ENCODE results near the gene BAZ2B.

BAZ2B gene

GRCh38 chr2:159375241-159375640, 241.1 kb downstream of the BAZ2B start:
- H4K8ac ChIP-seq (ENCODE audit: low read depth, low read length), result no peak overlapping the region
- no peak overlapping the region for H2AK5ac ChIP-seq (ENCODE audit: low read length)
- H3K4me1 ChIP-seq (ENCODE audit: control insufficient read depth in 1 of 2, insufficient read depth in 2 of 2, low read length in 2 of 2), result no peaks in the 10 kb centered on the region
- H3K27me3 ChIP-seq (ENCODE audit: insufficient read depth, low read length), result no peaks in the 10 kb centered on the region
- no peak overlapping the region for H3K27ac ChIP-seq (ENCODE audit: low read depth, low read length)
- H3K18ac ChIP-seq (ENCODE audit: low read length), result no peak overlapping the region
- H3K23ac ChIP-seq (ENCODE audit: low read length), result no peak overlapping the region
- H3K79me2 ChIP-seq (ENCODE audit: control insufficient read depth, insufficient read depth, low read length, poor library complexity), result no peaks in the 10 kb centered on the region
- H3K36me3 ChIP-seq (ENCODE audit: control insufficient read depth in 1 of 2, insufficient read depth in 2 of 2, low read length in 2 of 2), result peaks cover 9 to 11% of the 10 kb centered on the region in 2 experiments
- H3K9ac ChIP-seq (ENCODE audit: low read length), result no peak overlapping the region
- no peak for DNase-seq
- H3K14ac ChIP-seq (ENCODE audit: low read length), result no peak overlapping the region
- H2BK120ac ChIP-seq (ENCODE audit: insufficient read depth, low read length, poor library complexity), result no peak overlapping the region
- H2BK5ac ChIP-seq (ENCODE audit: low read depth, low read length, poor library complexity), result no peak overlapping the region
- no peaks in the 10 kb centered on the region for H3K79me1 ChIP-seq (ENCODE audit: low read length)
- H3K4me3 ChIP-seq (ENCODE audit: low read depth, low read length), result no peak overlapping the region
- no peak overlapping the region for H2AFZ ChIP-seq (ENCODE audit: insufficient read depth, low read length, poor library complexity)
- no peak overlapping the region for H3K4ac ChIP-seq (ENCODE audit: low read depth, low read length)
- no peak overlapping the region for H3K4me2 ChIP-seq (ENCODE audit: low read length)
- H4K12ac ChIP-seq (ENCODE audit: low read depth, low read length), result no peak overlapping the region
- H3K9me3 ChIP-seq (ENCODE audit: insufficient read depth, low read depth, low read length), result no peaks in the 10 kb centered on the region
- no peak overlapping the region for H2BK12ac ChIP-seq (ENCODE audit: low read length)
- no peak overlapping the region for H4K91ac ChIP-seq (ENCODE audit: low read depth, low read length)

DNA sequence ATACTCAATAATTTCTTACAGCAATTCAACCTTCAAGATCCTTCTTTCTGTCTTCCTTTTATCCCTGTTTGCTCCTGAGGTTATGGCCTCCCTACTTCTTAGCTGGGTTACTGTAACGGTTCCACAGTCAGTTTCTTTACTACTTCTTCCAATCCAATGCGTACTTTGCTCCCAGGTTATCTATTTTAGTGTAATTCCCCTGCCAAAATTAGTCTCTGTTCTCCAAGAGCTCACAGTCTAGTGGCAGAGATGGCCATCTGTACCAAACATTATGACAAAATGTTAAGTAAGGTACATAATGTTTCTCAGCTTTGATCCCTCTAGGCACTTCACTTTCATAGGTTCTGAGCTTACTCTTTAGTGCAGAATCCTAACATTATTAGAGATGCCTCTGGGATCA, 244.8 kb downstream of the BAZ2B start:
- no peak overlapping the region for H2BK12ac ChIP-seq (ENCODE audit: low read length)
- H2AK5ac ChIP-seq (ENCODE audit: low read length), result no peak overlapping the region
- H3K9ac ChIP-seq (ENCODE audit: low read length), result no peak overlapping the region
- H4K12ac ChIP-seq (ENCODE audit: low read depth, low read length), result no peak overlapping the region
- H4K91ac ChIP-seq (ENCODE audit: low read depth, low read length), result no peak overlapping the region
- no CpG with 5 or more reads among the region's 2 CpGs for WGBS (ENCODE audit: extremely low coverage, insufficient coverage, insufficient read length)
- no peak overlapping the region for H3K27ac ChIP-seq (ENCODE audit: low read depth, low read length)
- no peaks in the 10 kb centered on the region for H3K27me3 ChIP-seq (ENCODE audit: insufficient read depth, low read length)
- H3K4me3 ChIP-seq (ENCODE audit: low read depth, low read length), result no peak overlapping the region
- H3K79me1 ChIP-seq (ENCODE audit: low read length), result no peaks in the 10 kb centered on the region
- no peaks in the 10 kb centered on the region for H3K79me2 ChIP-seq (ENCODE audit: control insufficient read depth, insufficient read depth, low read length, poor library complexity)
- H3K9me3 ChIP-seq (ENCODE audit: insufficient read depth, low read depth, low read length), result no peaks in the 10 kb centered on the region
- no peak overlapping the region for H3K14ac ChIP-seq (ENCODE audit: low read length)
- no peak overlapping the region for H3K18ac ChIP-seq (ENCODE audit: low read length)
- no peak overlapping the region for H3K4me2 ChIP-seq (ENCODE audit: low read length)
- DNase-seq, result no peak
- no peak overlapping the region for H2BK5ac ChIP-seq (ENCODE audit: low read depth, low read length, poor library complexity)
- no peak overlapping the region for H3K4ac ChIP-seq (ENCODE audit: low read depth, low read length)
- no peak overlapping the region for H3K23ac ChIP-seq (ENCODE audit: low read length)
- no peak overlapping the region for H2AFZ ChIP-seq (ENCODE audit: insufficient read depth, low read length, poor library complexity)
- H2BK120ac ChIP-seq (ENCODE audit: insufficient read depth, low read length, poor library complexity), result no peak overlapping the region
- H4K8ac ChIP-seq (ENCODE audit: low read depth, low read length), result no peak overlapping the region
- no peaks in the 10 kb centered on the region for H3K4me1 ChIP-seq (ENCODE audit: control insufficient read depth in 1 of 2, insufficient read depth in 2 of 2, low read length in 2 of 2)
- H3K36me3 ChIP-seq (ENCODE audit: control insufficient read depth in 1 of 2, insufficient read depth in 2 of 2, low read length in 2 of 2), result peaks cover 12 to 13% of the 10 kb centered on the region in 2 experiments

DNA sequence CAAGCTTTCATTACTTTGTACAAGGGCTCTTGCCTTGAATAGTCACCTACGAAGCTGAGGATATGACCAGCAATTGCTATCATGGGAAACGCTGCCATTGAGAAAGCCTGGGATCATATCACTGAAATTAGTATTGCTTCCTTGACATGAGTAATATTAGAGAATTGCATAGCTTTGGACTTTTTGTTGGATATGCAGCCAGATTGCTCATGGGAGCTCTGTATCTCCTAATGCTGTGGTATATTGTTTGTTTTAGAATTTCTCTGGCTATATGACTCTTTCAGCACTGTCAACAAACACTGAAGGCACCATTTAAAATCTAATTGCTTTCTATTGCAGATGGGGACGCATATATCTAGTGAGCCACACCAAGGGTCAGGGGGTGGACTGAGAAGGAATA, 249.8 kb downstream of the BAZ2B start:
- DNase-seq, result no peak
- no peak overlapping the region for H3K14ac ChIP-seq (ENCODE audit: low read length)
- no peak overlapping the region for H4K8ac ChIP-seq (ENCODE audit: low read depth, low read length)

GRCh38 chr2:159362816-159363251, 253.5 kb downstream of the BAZ2B start:
- Histone ChIP-seq H2AFZ (ENCODE audit: insufficient read depth, low read length, poor library complexity) (no peak overlapping the region), H4K8ac (ENCODE audit: low read depth, low read length) (no peak overlapping the region), H3K4ac (ENCODE audit: low read depth, low read length) (no peak overlapping the region), H4K12ac (ENCODE audit: low read depth, low read length) (no peak overlapping the region), H3K79me2 (ENCODE audit: control insufficient read depth, insufficient read depth, low read length, poor library complexity) (no peaks in the 10 kb centered on the region), H2AK5ac (ENCODE audit: low read length) (no peak overlapping the region), H3K9me3 (ENCODE audit: insufficient read depth, low read depth, low read length) (no peaks in the 10 kb centered on the region), H3K79me1 (ENCODE audit: low read length) (no peaks in the 10 kb centered on the region), H3K27me3 (ENCODE audit: insufficient read depth, low read length) (no peaks in the 10 kb centered on the region), H3K27ac (ENCODE audit: low read depth, low read length) (no peak overlapping the region), H3K23ac (ENCODE audit: low read length) (no peak overlapping the region), H3K14ac (ENCODE audit: low read length) (no peak overlapping the region), H4K91ac (ENCODE audit: low read depth, low read length) (no peak overlapping the region), H3K4me3 (ENCODE audit: low read depth, low read length) (no peak overlapping the region), H2BK5ac (ENCODE audit: low read depth, low read length, poor library complexity) (no peak overlapping the region), H2BK120ac (ENCODE audit: insufficient read depth, low read length, poor library complexity) (no peak overlapping the region), H2BK12ac (ENCODE audit: low read length) (no peak overlapping the region), H3K9ac (ENCODE audit: low read length) (no peak overlapping the region), H3K4me1 (ENCODE audit: control insufficient read depth in 1 of 2, insufficient read depth in 2 of 2, low read length in 2 of 2) (no peaks in the 10 kb centered on the region), H3K4me2 (ENCODE audit: low read length) (no peak overlapping the region), H3K18ac (ENCODE audit: low read length) (no peak overlapping the region), H3K36me3 (ENCODE audit: control insufficient read depth in 1 of 2, insufficient read depth in 2 of 2, low read length in 2 of 2) (peaks cover 2 to 25% of the 10 kb centered on the region in 2 experiments)
- peak; percentile 14 to 19 for DNase-seq
- no CpG with 5 or more reads among the region's 2 CpGs for WGBS (ENCODE audit: extremely low coverage, insufficient coverage, insufficient read length)

More for the DNA sequence above, 249.8 kb downstream of the BAZ2B start:
- Histone ChIP-seq H3K4me2 (ENCODE audit: low read length) (no peak overlapping the region), H2AK5ac (ENCODE audit: low read length) (no peak overlapping the region), H2AFZ (ENCODE audit: insufficient read depth, low read length, poor library complexity) (no peak overlapping the region), H3K79me2 (ENCODE audit: control insufficient read depth, insufficient read depth, low read length, poor library complexity) (no peaks in the 10 kb centered on the region), H3K23ac (ENCODE audit: low read length) (no peak overlapping the region), H2BK12ac (ENCODE audit: low read length) (no peak overlapping the region), H3K4me3 (ENCODE audit: low read depth, low read length) (no peak overlapping the region), H3K79me1 (ENCODE audit: low read length) (no peaks in the 10 kb centered on the region), H4K91ac (ENCODE audit: low read depth, low read length) (no peak overlapping the region), H3K36me3 (ENCODE audit: control insufficient read depth in 1 of 2, insufficient read depth in 2 of 2, low read length in 2 of 2) (peaks cover 11 to 32% of the 10 kb centered on the region in 2 experiments), H3K4ac (ENCODE audit: low read depth, low read length) (no peak overlapping the region), H2BK5ac (ENCODE audit: low read depth, low read length, poor library complexity) (no peak overlapping the region), H2BK120ac (ENCODE audit: insufficient read depth, low read length, poor library complexity) (no peak overlapping the region), H3K9me3 (ENCODE audit: insufficient read depth, low read depth, low read length) (no peaks in the 10 kb centered on the region), H3K27ac (ENCODE audit: low read depth, low read length) (no peak overlapping the region), H3K9ac (ENCODE audit: low read length) (no peak overlapping the region), H3K27me3 (ENCODE audit: insufficient read depth, low read length) (no peaks in the 10 kb centered on the region), H4K12ac (ENCODE audit: low read depth, low read length) (no peak overlapping the region), H3K4me1 (ENCODE audit: control insufficient read depth in 1 of 2, insufficient read depth in 2 of 2, low read length in 2 of 2) (no peaks in the 10 kb centered on the region), H3K18ac (ENCODE audit: low read length) (no peak overlapping the region)
- WGBS (ENCODE audit: extremely low coverage, insufficient coverage, insufficient read length), result no CpG with 5 or more reads among the region's 3 CpGs

Measured in trophoblast cell (in vitro differentiated cells and primary cell).